CD4-positive, CD25-positive, alpha-beta regulatory T cell (primary cell): Measurements from ENCODE around the gene C1orf53. TPM values are rescaled to one million over a fixed set of nuclear protein-coding genes. Genes with fewer than 3 reads are reported as not detected.

Experiments
- ATAC-seq, 2 donors: fragments of 150-1000 bp; cut with Tn5 transposase; one replicate each; pipeline ENCODE4 v1.10.0; 2021; ENCODE audit warnings: low read depth in 2 of 2, moderate number of reproducible peaks in 2 of 2, moderate library complexity in 1 of 2
- DNase-seq, 3 donors: peaks; one replicate each; pipeline versions ENCODE4 v3.0.0 to v3.0.0-alpha.2; 2012 to 2022; ENCODE audit warnings: mixed read lengths in 1 of 3
- H3K27ac ChIP-seq: one replicate; pipeline ENCODE4 v1.7.0; 2013; ENCODE audit warnings: mild to moderate bottlenecking, low read length; ENCODE audit not compliant: insufficient read depth, poor library complexity, severe bottlenecking
- H3K27me3 ChIP-seq: one replicate; pipeline ENCODE4 v1.7.0; 2013; ENCODE audit warnings: low read length; ENCODE audit not compliant: control insufficient read depth, insufficient read depth
- H3K36me3 ChIP-seq: one replicate; pipeline ENCODE4 v1.7.0; 2013; ENCODE audit warnings: mild to moderate bottlenecking, low read length, moderate library complexity; ENCODE audit not compliant: control insufficient read depth, insufficient read depth
- H3K4me1 ChIP-seq: 2 replicates; pipeline ENCODE4 v1.7.0; 2013; ENCODE audit warnings: mild to moderate bottlenecking, low read length; ENCODE audit not compliant: insufficient read depth, control insufficient read depth, poor library complexity, severe bottlenecking
- H3K4me3 ChIP-seq: one replicate; pipeline ENCODE4 v1.7.0; 2013; ENCODE audit warnings: low read depth, mild to moderate bottlenecking, low read length, moderate library complexity
- H3K9me3 ChIP-seq, 2 experiments: 1 replicate in 1 of 2; 2 replicates in 1 of 2; pipeline ENCODE4 v1.7.0; 2013; ENCODE audit warnings: low read length in 2 of 2, mild to moderate bottlenecking in 1 of 2, moderate library complexity in 1 of 2; ENCODE audit not compliant: control insufficient read depth in 2 of 2
- H3K27ac Mint-ChIP-seq, 3 donors: one replicate each; pipeline ENCODE4 v1.8.0; 2020 to 2022; ENCODE audit warnings: mild to moderate bottlenecking in 3 of 3, mixed read lengths in 3 of 3, moderate library complexity in 2 of 3
- H3K27me3 Mint-ChIP-seq: one replicate; pipeline ENCODE4 v1.8.0; 2022; ENCODE audit warnings: mild to moderate bottlenecking, mixed read lengths
- H3K36me3 Mint-ChIP-seq: one replicate; pipeline ENCODE4 v1.8.0; 2020; ENCODE audit warnings: mixed read lengths
- H3K4me1 Mint-ChIP-seq, 4 donors: one replicate each; pipeline ENCODE4 v1.8.0; 2020 to 2022; ENCODE audit warnings: mixed read lengths in 4 of 4, mild to moderate bottlenecking in 1 of 4
- H3K4me3 Mint-ChIP-seq, 4 donors: one replicate each; pipeline ENCODE4 v1.8.0; 2020 to 2022; ENCODE audit warnings: mild to moderate bottlenecking in 4 of 4, mixed read lengths in 4 of 4, moderate library complexity in 3 of 4
- H3K9me3 Mint-ChIP-seq, 7 donors: one replicate each; pipeline ENCODE4 v1.8.0; 2020 to 2022; ENCODE audit warnings: mixed read lengths in 7 of 7, mild to moderate bottlenecking in 3 of 7, moderate library complexity in 2 of 7
- polyA plus RNA-seq, 4 donors: library from polyadenylated mRNA; unstranded; fragments of 300-500 nt; fragmentation: Illumina TruSeq; gene quantifications; one replicate each; pipeline ENCODE4 v1.2.3, GENCODE V29; 2021
- total RNA-seq: library from RNA; stranded (reverse); gene quantifications from one replicate; pipeline ENCODE4 v1.2.3, GENCODE V29; 2022

C1orf53 gene
- total and polyA plus RNA-seq, 5 donors from 2014 or later, result 1.2 to 1.4 TPM; not detected in 3

- Mint-ChIP-seq H3K36me3 (no peaks in the 10 kb centered on the region), H3K27me3 (peaks cover 97% of the 10 kb centered on the region), H3K4me3 (peak overlapping the region; percentile 22 to 80 (median 58)), H3K9me3 (peaks cover 0 to 4% (median 0%) of the 10 kb centered on the region in 7 donors), H3K4me1 (peaks cover 14 to 73% (median 49%) of the 10 kb centered on the region in 4 donors), H3K27ac (no peak overlapping the region)
- Histone ChIP-seq H3K27me3 (peaks cover 71% of the 10 kb centered on the region), H3K27ac (no peak overlapping the region), H3K4me3 (peak overlapping the region; percentile 61), H3K9me3 (peaks cover 0 to 6% of the 10 kb centered on the region in 2 experiments), H3K36me3 (no peaks in the 10 kb centered on the region), H3K4me1 (peaks cover 56% of the 10 kb centered on the region)
- ATAC-seq (no peak), DNase-seq (no peak)
Observed at GRCh38 chr1:197918807-197919345, 16.4 kb downstream of the C1orf53 start.

GRCh38 chr1:197919346-197920066 lies 17.1 kb downstream of the C1orf53 start:
- DNase-seq (no peak), ATAC-seq (no peak)
- peaks cover 56% of the 10 kb centered on the region for H3K4me1 ChIP-seq
- H3K27ac ChIP-seq, result no peak overlapping the region
- Mint-ChIP-seq H3K4me1 (peaks cover 9 to 67% (median 48%) of the 10 kb centered on the region in 4 donors), H3K27me3 (peaks cover 97% of the 10 kb centered on the region), H3K4me3 (peak overlapping the region; percentile 65 to 88 (median 79)), H3K36me3 (no peaks in the 10 kb centered on the region), H3K27ac (peak overlapping the region in 1 of 3 donors; percentile 23), H3K9me3 (peaks cover 0 to 4% (median 0%) of the 10 kb centered on the region in 7 donors)
- peak overlapping the region; percentile 61 for H3K4me3 ChIP-seq
- H3K9me3 ChIP-seq, result peaks cover 0 to 6% of the 10 kb centered on the region in 2 experiments
- H3K36me3 ChIP-seq, result no peaks in the 10 kb centered on the region
- H3K27me3 ChIP-seq, result peaks cover 72% of the 10 kb centered on the region

- Mint-ChIP-seq H3K36me3 (no peaks in the 10 kb centered on the region), H3K27me3 (peaks cover 97% of the 10 kb centered on the region), H3K4me3 (peak overlapping the region; percentile 30 to 88 (median 70)), H3K4me1 (peaks cover 9 to 64% (median 47%) of the 10 kb centered on the region in 4 donors), H3K9me3 (peaks cover 0 to 4% (median 0%) of the 10 kb centered on the region in 7 donors), H3K27ac (peak overlapping the region in 1 of 3 donors; percentile 23)
- H3K27me3 ChIP-seq, result peaks cover 68% of the 10 kb centered on the region
- H3K4me3 ChIP-seq, result peak overlapping the region; percentile 44
- H3K4me1 ChIP-seq, result peaks cover 56% of the 10 kb centered on the region
- peaks cover 0 to 6% of the 10 kb centered on the region in 2 experiments for H3K9me3 ChIP-seq
- H3K27ac ChIP-seq, result no peak overlapping the region
- ATAC-seq (no peak), DNase-seq (no peak)
- no peaks in the 10 kb centered on the region for H3K36me3 ChIP-seq
Observed at GRCh38 chr1:197920067-197920396, 17.6 kb downstream of the C1orf53 start.

GRCh38 chr1:197920414-197921117 lies 18.1 kb downstream of the C1orf53 start:
- Histone ChIP-seq H3K36me3 (no peaks in the 10 kb centered on the region), H3K4me1 (peaks cover 55% of the 10 kb centered on the region), H3K27ac (no peak overlapping the region), H3K4me3 (peak overlapping the region; percentile 7), H3K9me3 (peaks cover 0 to 6% of the 10 kb centered on the region in 2 experiments), H3K27me3 (peaks cover 63% of the 10 kb centered on the region)
- ATAC-seq (no peak), DNase-seq (no peak)
- H3K4me1 Mint-ChIP-seq, result peaks cover 9 to 60% (median 45%) of the 10 kb centered on the region in 4 donors
- peaks cover 0 to 4% (median 0%) of the 10 kb centered on the region in 7 donors for H3K9me3 Mint-ChIP-seq
- H3K27ac Mint-ChIP-seq, result no peak overlapping the region
- no peaks in the 10 kb centered on the region for H3K36me3 Mint-ChIP-seq
- H3K4me3 Mint-ChIP-seq, result peak overlapping the region; percentile 34 to 81 (median 60)
- peaks cover 96% of the 10 kb centered on the region for H3K27me3 Mint-ChIP-seq

- Mint-ChIP-seq H3K4me3 (peak overlapping the region in 3 of 4 donors; percentile 38 to 65 (median 51)), H3K9me3 (peaks cover 0 to 4% (median 0%) of the 10 kb centered on the region in 7 donors), H3K36me3 (no peaks in the 10 kb centered on the region), H3K27me3 (peaks cover 96% of the 10 kb centered on the region), H3K27ac (no peak overlapping the region), H3K4me1 (peaks cover 9 to 51% (median 39%) of the 10 kb centered on the region in 4 donors)
- Histone ChIP-seq H3K27me3 (peaks cover 60% of the 10 kb centered on the region), H3K4me3 (no peak overlapping the region), H3K36me3 (no peaks in the 10 kb centered on the region), H3K27ac (no peak overlapping the region), H3K4me1 (peaks cover 46% of the 10 kb centered on the region), H3K9me3 (peaks cover 0 to 6% of the 10 kb centered on the region in 2 experiments)
- ATAC-seq (no peak), DNase-seq (no peak)
Observed at GRCh38 chr1:197921235-197922069, 19.0 kb downstream of the C1orf53 start.

- Mint-ChIP-seq H3K36me3 (no peaks in the 10 kb centered on the region), H3K4me3 (no peak overlapping the region), H3K27ac (no peak overlapping the region), H3K4me1 (peaks cover 9 to 45% (median 35%) of the 10 kb centered on the region in 4 donors), H3K9me3 (peaks cover 0 to 4% (median 0%) of the 10 kb centered on the region in 7 donors), H3K27me3 (peaks cover 96% of the 10 kb centered on the region)
- no peak overlapping the region for H3K27ac ChIP-seq
- peaks cover 56% of the 10 kb centered on the region for H3K27me3 ChIP-seq
- no peak for DNase-seq
- peaks cover 40% of the 10 kb centered on the region for H3K4me1 ChIP-seq
- H3K9me3 ChIP-seq, result peaks cover 0 to 6% of the 10 kb centered on the region in 2 experiments
- H3K4me3 ChIP-seq, result no peak overlapping the region
- ATAC-seq, result no peak
- no peaks in the 10 kb centered on the region for H3K36me3 ChIP-seq
Observed at GRCh38 chr1:197922070-197922390, 19.6 kb downstream of the C1orf53 start.

- H3K27me3 Mint-ChIP-seq, result peaks cover 96% of the 10 kb centered on the region
- peaks cover 58% of the 10 kb centered on the region for H3K27me3 ChIP-seq
Observed at GRCh38 chr1:197923038-197923437, 20.6 kb downstream of the C1orf53 start.

More at GRCh38 chr1:197923038-197923437, 20.6 kb downstream of the C1orf53 start:
- ATAC-seq (no peak), DNase-seq (no peak)
- peaks cover 0 to 4% (median 0%) of the 10 kb centered on the region in 7 donors for H3K9me3 Mint-ChIP-seq
- H3K4me1 ChIP-seq, result peaks cover 30% of the 10 kb centered on the region
- H3K4me3 ChIP-seq, result no peak overlapping the region
- no peaks in the 10 kb centered on the region for H3K36me3 Mint-ChIP-seq
- H3K27ac ChIP-seq, result no peak overlapping the region
- H3K9me3 ChIP-seq, result peaks cover 0 to 6% of the 10 kb centered on the region in 2 experiments
- no peaks in the 10 kb centered on the region for H3K36me3 ChIP-seq
- peaks cover 9 to 35% (median 25%) of the 10 kb centered on the region in 4 donors for H3K4me1 Mint-ChIP-seq
- H3K27ac Mint-ChIP-seq, result no peak overlapping the region
- H3K4me3 Mint-ChIP-seq, result peak overlapping the region in 1 of 4 donors; percentile 5
